ENCODE results near the gene GJD3.
"Not testable (repeated sequence)": the region's sequence is repeated elsewhere in the genome, so short reads cannot be mapped to it uniquely, and the experiment has no call there.

Gene GJD3

GRCh38 chr17:40364121-40364861 lies at the start of gene GJD3:
Gene GJD3, minus strand, starts transcription at chr17:40364737. Its CDS starts 922 bp downstream, at chr17:40363815.
- Histone ChIP-seq H3K4me3 (ENCODE audit: low read length) (peak within 1 kb of the TSS; percentile 83), H3K27me3 (replicated peaks; ENCODE audit: control insufficient read depth, insufficient read depth, low read length) (no peaks in the 10 kb centered on the region), H3K9me3 (ENCODE audit: control insufficient read depth, low read length) (no peaks in the 10 kb centered on the region), H3K4me1 (ENCODE audit: control insufficient read depth, insufficient read depth, low read length) (peaks cover 14% of the 10 kb centered on the region), H3K36me3 (ENCODE audit: control insufficient read depth, insufficient read depth, low read length, severe bottlenecking) (no peaks in the 10 kb centered on the region), H3K9ac (ENCODE audit: low read length) (peak within 1 kb of the TSS; percentile 84)
- DNase-seq (ENCODE audit: low read depth) = no peak

GRCh38 chr17:40414312-40414711 lies 49.8 kb upstream of the GJD3 start:
- not testable (repeated sequence) for H3K9me3 ChIP-seq (ENCODE audit: control insufficient read depth, low read length)

GRCh38 chr17:40412880-40413279 lies 48.3 kb upstream of the GJD3 start:
- Histone ChIP-seq H3K4me1 (ENCODE audit: control insufficient read depth, insufficient read depth, low read length) (peaks cover 18% of the 10 kb centered on the region), H3K9ac (ENCODE audit: low read length) (no peak overlapping the region), H3K4me3 (ENCODE audit: low read length) (no peak overlapping the region), H3K9me3 (ENCODE audit: control insufficient read depth, low read length) (no peaks in the 10 kb centered on the region), H3K27me3 (replicated peaks; ENCODE audit: control insufficient read depth, insufficient read depth, low read length) (no peaks in the 10 kb centered on the region), H3K36me3 (ENCODE audit: control insufficient read depth, insufficient read depth, low read length, severe bottlenecking) (no peaks in the 10 kb centered on the region)
- DNase-seq (ENCODE audit: low read depth) = no peak

More at GRCh38 chr17:40414312-40414711, 49.8 kb upstream of the GJD3 start:
- not testable (repeated sequence) for H3K27me3 ChIP-seq (replicated peaks; ENCODE audit: control insufficient read depth, insufficient read depth, low read length); H3K36me3 ChIP-seq (ENCODE audit: control insufficient read depth, insufficient read depth, low read length, severe bottlenecking); DNase-seq (ENCODE audit: low read depth); H3K4me3 ChIP-seq (ENCODE audit: low read length)
- H3K9ac ChIP-seq (ENCODE audit: low read length) = peak overlapping the region; percentile 64
- H3K4me1 ChIP-seq (ENCODE audit: control insufficient read depth, insufficient read depth, low read length) = peaks cover 22% of the 10 kb centered on the region

- H3K27me3 ChIP-seq (replicated peaks; ENCODE audit: control insufficient read depth, insufficient read depth, low read length) = no peaks in the 10 kb centered on the region
- H3K4me1 ChIP-seq (ENCODE audit: control insufficient read depth, insufficient read depth, low read length) = peaks cover 12% of the 10 kb centered on the region
- no peaks in the 10 kb centered on the region for H3K36me3 ChIP-seq (ENCODE audit: control insufficient read depth, insufficient read depth, low read length, severe bottlenecking)
- no peak overlapping the region for H3K4me3 ChIP-seq (ENCODE audit: low read length)
- no peak for DNase-seq (ENCODE audit: low read depth)
- H3K9me3 ChIP-seq (ENCODE audit: control insufficient read depth, low read length) = no peaks in the 10 kb centered on the region
- no peak overlapping the region for H3K9ac ChIP-seq (ENCODE audit: low read length)
Observed at GRCh38 chr17:40411821-40412220, 47.3 kb upstream of the GJD3 start.

GRCh38 chr17:40410082-40410481 lies 45.5 kb upstream of the GJD3 start:
- no peak overlapping the region for H3K9ac ChIP-seq (ENCODE audit: low read length)
- H3K9me3 ChIP-seq (ENCODE audit: control insufficient read depth, low read length) = no peaks in the 10 kb centered on the region
- DNase-seq (ENCODE audit: low read depth) = no peak
- peaks cover 12% of the 10 kb centered on the region for H3K4me1 ChIP-seq (ENCODE audit: control insufficient read depth, insufficient read depth, low read length)
- no peak overlapping the region for H3K4me3 ChIP-seq (ENCODE audit: low read length)
- no peaks in the 10 kb centered on the region for H3K36me3 ChIP-seq (ENCODE audit: control insufficient read depth, insufficient read depth, low read length, severe bottlenecking)
- H3K27me3 ChIP-seq (replicated peaks; ENCODE audit: control insufficient read depth, insufficient read depth, low read length) = no peaks in the 10 kb centered on the region

GRCh38 chr17:40409540-40409939 lies 45.0 kb upstream of the GJD3 start:
- not testable (repeated sequence) for H3K4me3 ChIP-seq (ENCODE audit: low read length); H3K9me3 ChIP-seq (ENCODE audit: control insufficient read depth, low read length); H3K36me3 ChIP-seq (ENCODE audit: control insufficient read depth, insufficient read depth, low read length, severe bottlenecking); H3K27me3 ChIP-seq (replicated peaks; ENCODE audit: control insufficient read depth, insufficient read depth, low read length); H3K4me1 ChIP-seq (ENCODE audit: control insufficient read depth, insufficient read depth, low read length); H3K9ac ChIP-seq (ENCODE audit: low read length); DNase-seq (ENCODE audit: low read depth)

GRCh38 chr17:40407460-40407859 lies 42.9 kb upstream of the GJD3 start:
- Histone ChIP-seq H3K27me3 (replicated peaks; ENCODE audit: control insufficient read depth, insufficient read depth, low read length) (no peaks in the 10 kb centered on the region), H3K4me3 (ENCODE audit: low read length) (no peak overlapping the region), H3K9me3 (ENCODE audit: control insufficient read depth, low read length) (no peaks in the 10 kb centered on the region), H3K9ac (ENCODE audit: low read length) (no peak overlapping the region), H3K36me3 (ENCODE audit: control insufficient read depth, insufficient read depth, low read length, severe bottlenecking) (no peaks in the 10 kb centered on the region), H3K4me1 (ENCODE audit: control insufficient read depth, insufficient read depth, low read length) (no peaks in the 10 kb centered on the region)
- DNase-seq (ENCODE audit: low read depth) = no peak

GRCh38 chr17:40404003-40404402 lies 39.5 kb upstream of the GJD3 start:
- H3K27me3 ChIP-seq (replicated peaks; ENCODE audit: control insufficient read depth, insufficient read depth, low read length) = no peaks in the 10 kb centered on the region
- no peaks in the 10 kb centered on the region for H3K9me3 ChIP-seq (ENCODE audit: control insufficient read depth, low read length)
- H3K36me3 ChIP-seq (ENCODE audit: control insufficient read depth, insufficient read depth, low read length, severe bottlenecking) = no peaks in the 10 kb centered on the region
- no peak overlapping the region for H3K9ac ChIP-seq (ENCODE audit: low read length)
- H3K4me3 ChIP-seq (ENCODE audit: low read length) = no peak overlapping the region
- no peak for DNase-seq (ENCODE audit: low read depth)
- H3K4me1 ChIP-seq (ENCODE audit: control insufficient read depth, insufficient read depth, low read length) = no peaks in the 10 kb centered on the region

GRCh38 chr17:40402668-40403067 lies 38.1 kb upstream of the GJD3 start:
- DNase-seq (ENCODE audit: low read depth) = no peak

GRCh38 chr17:40399185-40399584 lies 34.6 kb upstream of the GJD3 start:
- Histone ChIP-seq H3K4me3 (ENCODE audit: low read length) (no peak overlapping the region), H3K9ac (ENCODE audit: low read length) (peak overlapping the region; percentile 66), H3K9me3 (ENCODE audit: control insufficient read depth, low read length) (no peaks in the 10 kb centered on the region), H3K4me1 (ENCODE audit: control insufficient read depth, insufficient read depth, low read length) (no peaks in the 10 kb centered on the region), H3K36me3 (ENCODE audit: control insufficient read depth, insufficient read depth, low read length, severe bottlenecking) (no peaks in the 10 kb centered on the region), H3K27me3 (replicated peaks; ENCODE audit: control insufficient read depth, insufficient read depth, low read length) (no peaks in the 10 kb centered on the region)
- DNase-seq (ENCODE audit: low read depth) = peak; percentile 91

More at GRCh38 chr17:40402668-40403067, 38.1 kb upstream of the GJD3 start:
- H3K9me3 ChIP-seq (ENCODE audit: control insufficient read depth, low read length) = no peaks in the 10 kb centered on the region
- H3K4me3 ChIP-seq (ENCODE audit: low read length) = no peak overlapping the region
- no peaks in the 10 kb centered on the region for H3K36me3 ChIP-seq (ENCODE audit: control insufficient read depth, insufficient read depth, low read length, severe bottlenecking)
- H3K9ac ChIP-seq (ENCODE audit: low read length) = no peak overlapping the region
- H3K27me3 ChIP-seq (replicated peaks; ENCODE audit: control insufficient read depth, insufficient read depth, low read length) = no peaks in the 10 kb centered on the region
- no peaks in the 10 kb centered on the region for H3K4me1 ChIP-seq (ENCODE audit: control insufficient read depth, insufficient read depth, low read length)

GRCh38 chr17:40386555-40386954 lies 22.0 kb upstream of the GJD3 start:
- H3K9me3 ChIP-seq (ENCODE audit: control insufficient read depth, low read length); H3K4me3 ChIP-seq (ENCODE audit: low read length); DNase-seq (ENCODE audit: low read depth); H3K9ac ChIP-seq (ENCODE audit: low read length); H3K4me1 ChIP-seq (ENCODE audit: control insufficient read depth, insufficient read depth, low read length); H3K27me3 ChIP-seq (replicated peaks; ENCODE audit: control insufficient read depth, insufficient read depth, low read length); H3K36me3 ChIP-seq (ENCODE audit: control insufficient read depth, insufficient read depth, low read length, severe bottlenecking): not testable (repeated sequence)

- no peaks in the 10 kb centered on the region for H3K27me3 ChIP-seq (replicated peaks; ENCODE audit: control insufficient read depth, insufficient read depth, low read length)
- peak; percentile 8 for DNase-seq (ENCODE audit: low read depth)
- H3K4me1 ChIP-seq (ENCODE audit: control insufficient read depth, insufficient read depth, low read length) = peaks cover 2% of the 10 kb centered on the region
- no peak overlapping the region for H3K9ac ChIP-seq (ENCODE audit: low read length)
- no peaks in the 10 kb centered on the region for H3K9me3 ChIP-seq (ENCODE audit: control insufficient read depth, low read length)
- H3K4me3 ChIP-seq (ENCODE audit: low read length) = no peak overlapping the region
- H3K36me3 ChIP-seq (ENCODE audit: control insufficient read depth, insufficient read depth, low read length, severe bottlenecking) = no peaks in the 10 kb centered on the region
Observed at GRCh38 chr17:40382251-40382650, 17.7 kb upstream of the GJD3 start.

Data from adipocyte (in vitro differentiated cells).